Activated CD8-positive, alpha-beta memory T cell treated with anti-CD3 and anti-CD28 coated beads, Interleukin-2, amount 50 U/mL, for 1 hour (primary cell): ENCODE measurements around the gene FKBP3.
"Not testable (repeated sequence)": the region's sequence is repeated elsewhere in the genome, so short reads cannot be mapped to it uniquely, and the experiment has no call there.

Source experiments
- DNase-seq: peaks from one replicate; pipeline ENCODE4 v3.0.0-alpha.2; 2020; ENCODE audit errors: extremely low read depth

The FKBP3 gene

DNA sequence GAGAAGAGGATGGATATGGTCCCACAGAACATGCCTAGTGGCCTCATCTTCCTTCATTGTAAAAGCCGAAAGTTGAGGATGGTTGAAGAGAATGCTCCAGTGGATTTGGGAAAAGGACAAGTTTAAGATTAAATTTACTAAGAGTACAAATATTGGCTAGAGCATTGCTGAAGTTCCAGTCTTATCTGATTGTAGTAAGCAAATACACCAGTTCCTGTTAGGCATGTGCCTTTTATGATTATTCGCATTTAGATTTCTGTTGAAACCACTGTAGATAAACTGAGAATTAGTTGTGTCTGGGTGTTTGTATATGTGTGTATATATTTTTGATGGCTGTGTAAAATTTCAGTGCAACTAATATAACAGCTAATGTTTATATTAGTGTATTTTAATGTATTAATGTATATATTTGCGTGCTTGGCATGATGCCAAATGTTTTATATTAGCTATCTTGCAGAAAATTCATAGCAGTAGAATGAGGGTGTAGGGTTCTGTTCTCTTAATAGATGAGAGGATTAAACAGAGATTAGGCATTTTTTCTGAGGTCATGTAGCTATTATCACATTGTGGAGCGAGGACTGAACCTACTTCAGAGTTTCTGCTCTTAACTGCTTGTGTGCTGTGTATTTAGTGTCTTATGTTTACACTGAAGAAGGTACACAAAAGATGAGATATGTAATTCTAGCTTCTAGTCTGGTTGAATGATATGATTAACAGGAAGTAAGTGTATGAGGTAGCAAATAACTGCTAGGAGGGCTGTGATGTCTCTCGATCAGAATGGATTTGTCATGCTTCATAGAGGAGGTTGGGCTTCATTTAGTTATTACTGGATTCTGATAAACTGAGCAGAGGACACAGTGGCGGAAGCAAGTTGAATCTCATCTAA is 21.1 kb downstream of the FKBP3 start:
- no peak for DNase-seq

DNA sequence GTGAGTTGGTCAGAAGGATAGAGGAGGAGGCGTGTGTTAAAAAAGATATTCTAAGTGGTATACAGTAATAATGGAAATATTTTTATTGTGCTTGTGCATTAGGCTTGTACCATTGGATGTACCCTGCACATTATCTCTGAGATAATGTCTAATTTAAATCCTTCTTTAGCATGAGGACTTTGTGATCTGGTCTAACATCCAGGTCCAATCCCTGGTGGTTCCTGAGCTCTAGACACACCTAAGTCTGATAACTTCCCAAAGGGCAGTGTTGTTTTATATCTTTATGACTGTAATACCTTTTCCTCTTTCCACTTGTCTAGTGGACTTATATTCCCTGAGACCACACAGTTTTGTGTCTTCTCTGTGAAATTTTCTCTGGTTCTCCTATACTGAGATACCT is 29.7 kb downstream of the FKBP3 start:
- DNase-seq, result no peak

DNA sequence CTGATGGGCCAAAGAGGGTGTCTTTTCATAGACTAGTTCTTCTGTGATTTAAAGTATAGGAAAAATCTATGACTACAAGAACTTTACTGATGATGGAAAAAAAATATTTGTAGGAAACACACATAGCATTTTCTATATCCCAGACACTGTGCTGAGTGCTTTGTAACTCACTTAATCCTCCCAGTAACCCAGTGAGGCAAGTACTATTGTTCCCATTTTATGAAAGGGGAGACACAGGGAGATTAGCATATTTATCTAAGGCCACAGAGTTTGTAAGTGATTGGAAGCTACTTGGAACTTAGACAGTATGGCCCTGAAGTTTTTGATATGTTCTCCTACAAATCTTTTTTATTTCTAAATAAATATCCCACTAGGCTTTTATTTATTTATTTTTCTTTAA is 30.5 kb downstream of the FKBP3 start:
- DNase-seq, result no peak

DNA sequence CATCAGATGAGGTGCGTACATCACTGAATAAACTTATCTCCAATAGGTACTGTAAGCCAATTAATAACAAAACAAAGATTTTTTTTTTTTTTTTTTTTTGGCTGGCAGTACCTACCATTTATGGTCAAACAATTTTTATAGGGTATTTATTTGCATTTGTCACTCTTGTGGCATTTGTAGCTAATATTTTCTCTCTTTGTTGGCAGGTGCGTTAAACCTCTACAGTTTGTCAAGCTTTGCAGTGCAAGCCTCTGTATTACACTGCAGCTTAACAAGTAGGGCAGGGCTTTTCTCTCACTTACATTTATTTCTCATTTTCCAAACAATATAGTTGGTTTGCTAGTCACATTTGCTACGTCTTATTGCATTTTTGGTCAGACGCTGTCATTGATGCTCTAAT is 38.1 kb downstream of the FKBP3 start:
- no peak for DNase-seq

DNA sequence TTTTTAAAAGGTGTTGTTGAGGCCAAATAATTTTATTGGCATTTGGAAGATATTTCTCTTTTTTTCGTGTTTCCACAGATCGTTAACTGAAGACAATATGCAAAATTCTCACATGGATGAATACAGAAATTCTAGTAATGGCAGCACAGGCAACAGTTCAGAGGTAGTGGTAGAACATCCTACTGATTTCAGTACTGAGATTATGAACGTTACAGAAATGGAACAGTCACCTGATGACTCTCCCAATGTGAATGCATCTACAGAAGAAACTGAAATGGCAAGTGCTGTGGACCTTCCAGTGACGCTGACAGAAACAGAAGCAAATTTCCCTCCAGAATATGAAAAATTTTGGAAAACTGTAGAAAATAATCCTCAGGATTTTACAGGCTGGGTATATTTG is 39.1 kb downstream of the FKBP3 start:
- no peak for DNase-seq

DNA sequence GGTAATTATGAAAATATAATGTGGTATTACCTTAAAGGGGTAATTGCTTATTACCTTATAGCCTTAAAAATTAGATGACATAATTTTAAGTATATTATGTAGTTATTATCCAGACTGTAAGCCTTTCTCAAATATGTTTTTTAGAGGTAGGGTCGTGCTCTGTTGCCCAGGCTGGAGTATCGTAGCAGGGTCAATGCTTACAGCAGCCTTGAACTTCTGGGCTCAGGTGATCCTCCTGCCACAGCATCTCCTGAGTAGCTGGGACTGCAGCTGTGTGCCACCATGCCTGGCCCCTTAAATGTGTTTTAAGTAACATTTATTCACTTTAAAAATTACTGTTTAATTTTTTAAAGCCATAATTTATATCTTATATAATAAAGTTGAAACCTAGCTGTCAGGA is 40.0 kb downstream of the FKBP3 start:
- no peak for DNase-seq

DNA sequence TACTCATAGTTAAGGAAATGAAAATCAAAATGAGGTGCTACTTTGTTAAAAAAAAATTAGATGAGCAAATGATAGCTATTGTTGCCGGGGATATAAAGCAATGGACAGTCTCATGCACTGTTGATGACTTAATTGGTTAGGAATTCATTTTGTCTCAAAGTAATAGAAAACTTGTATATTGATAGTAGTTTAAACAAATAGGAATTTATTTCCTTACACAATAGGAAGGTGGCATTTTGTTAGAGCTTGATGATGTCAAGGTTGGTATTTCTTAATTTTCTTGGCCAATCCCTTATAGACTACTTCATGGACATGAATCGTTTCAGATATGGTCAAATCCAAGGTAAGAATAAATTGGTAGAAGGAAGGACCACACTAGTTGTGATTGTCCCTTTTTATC is 42.6 kb downstream of the FKBP3 start:
- DNase-seq, result no peak

DNA sequence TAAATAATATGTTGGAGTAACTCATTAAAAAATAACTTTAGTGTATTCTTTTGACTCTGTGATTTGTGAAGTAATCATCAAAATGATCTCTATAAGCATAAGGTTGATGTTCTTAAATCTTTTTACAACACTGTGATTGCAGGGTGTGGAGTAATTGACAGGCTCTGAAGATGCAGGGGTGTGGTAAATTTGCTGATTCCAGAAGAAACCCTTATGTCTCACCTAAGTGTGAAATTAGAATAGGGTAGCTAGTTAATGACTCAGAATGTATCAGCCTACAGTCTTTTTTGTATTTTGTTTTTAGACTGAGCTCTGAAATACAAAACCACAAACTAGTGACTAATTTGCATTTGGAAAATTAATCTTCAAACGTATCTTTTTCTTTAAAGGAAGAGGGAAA is 44.5 kb downstream of the FKBP3 start:
- DNase-seq, result no peak

DNA sequence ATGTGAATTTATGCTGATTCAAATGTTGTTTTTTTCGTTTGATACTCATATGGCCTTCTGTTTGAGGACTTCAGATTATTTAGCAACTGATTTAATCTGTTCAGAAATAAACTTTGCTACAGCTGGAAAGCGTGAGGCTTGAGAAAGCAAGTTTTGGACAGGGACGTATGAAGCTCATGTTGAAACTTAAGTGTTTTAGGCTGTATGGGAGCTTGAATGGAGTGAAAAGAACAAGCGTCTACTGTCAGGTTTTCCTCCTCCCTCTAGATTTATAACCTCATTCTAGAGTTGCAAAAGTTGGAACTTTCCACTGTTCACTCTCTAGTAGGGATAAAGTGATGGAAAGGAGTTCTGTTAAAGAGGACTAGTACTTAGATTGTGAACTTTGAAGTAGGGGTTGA is 49.3 kb downstream of the FKBP3 start:
- no peak for DNase-seq

DNA sequence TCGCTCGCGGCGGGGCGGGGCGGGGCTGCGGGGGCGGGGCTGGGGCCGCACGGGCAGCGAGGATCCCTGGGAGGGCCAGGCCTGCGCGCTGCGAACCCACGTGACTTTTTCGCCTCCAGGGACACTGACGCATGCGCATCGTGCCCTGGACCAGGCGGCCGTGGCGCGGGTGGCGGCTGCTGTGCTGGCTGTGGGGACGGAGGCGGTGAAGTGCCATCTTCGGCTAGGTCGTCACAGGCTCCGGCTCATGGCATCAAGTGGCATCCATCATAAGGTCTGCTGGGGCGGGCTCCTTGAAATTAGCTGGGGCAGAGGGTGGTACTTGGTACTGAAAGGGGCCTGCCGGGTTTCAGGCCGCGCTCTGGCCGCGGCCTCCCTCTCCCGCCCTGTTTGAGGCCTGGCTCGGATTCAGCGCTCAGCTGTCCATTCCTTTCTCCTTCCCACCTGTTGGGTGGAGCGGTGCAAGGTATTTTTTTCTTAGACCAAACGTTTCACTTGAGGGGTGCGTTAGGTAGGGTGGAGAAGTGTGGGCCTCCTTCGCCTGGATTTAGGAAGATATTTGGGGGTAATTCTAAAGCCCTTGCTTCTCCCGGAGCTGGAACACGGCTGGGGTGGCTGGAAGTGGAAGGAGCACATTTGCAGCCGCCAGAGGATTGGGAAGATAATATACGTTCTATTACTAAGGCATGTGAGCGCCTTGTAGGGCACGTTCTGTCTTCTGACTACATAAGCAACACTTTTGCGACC is 50.1 kb downstream of the FKBP3 start, which contains the start of gene PRPF39:
Gene PRPF39 (plus strand): TSS at position 141 of the 747 bp plus-strand sequence. CDS start 11,124 bp downstream, outside the sequence.
- peak; percentile 82 for DNase-seq

DNA sequence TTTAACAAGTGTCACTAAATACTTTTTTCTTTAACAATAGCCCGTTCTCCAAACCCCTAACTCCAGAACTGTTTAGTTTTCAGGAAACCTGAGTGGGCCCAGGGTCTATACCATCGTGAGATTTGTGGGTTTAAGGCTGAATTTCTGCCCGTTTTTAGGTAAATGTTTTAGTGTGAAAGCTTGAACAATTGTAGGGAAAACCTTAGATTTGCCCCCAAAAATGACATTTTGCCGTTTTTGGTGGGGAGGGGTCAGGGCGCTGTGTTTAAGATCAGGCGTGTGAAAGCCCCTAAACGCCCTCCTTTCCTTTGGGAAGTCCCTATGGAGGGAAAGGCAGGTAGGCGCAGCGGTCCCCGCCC is 50.7 kb downstream of the FKBP3 start:
- no peak for DNase-seq

DNA sequence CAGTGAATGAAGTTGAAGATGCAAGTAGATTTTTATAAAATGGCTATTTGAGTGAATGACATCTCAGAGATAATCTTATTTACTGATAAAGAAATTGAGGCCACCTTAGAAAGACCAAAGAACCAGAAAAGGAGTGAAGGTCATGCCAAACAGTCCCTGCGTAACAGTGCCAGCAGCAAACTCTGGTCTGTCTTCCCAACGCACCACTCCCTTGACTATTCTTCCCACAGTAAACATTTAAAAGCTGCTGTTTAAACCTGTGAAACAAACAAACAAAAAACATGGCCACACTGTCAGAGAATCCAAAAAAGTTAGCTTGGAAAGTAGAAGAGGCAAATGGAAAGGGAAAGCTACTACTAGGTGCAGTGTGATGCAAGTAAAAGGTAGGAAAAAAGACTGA is 51.9 kb downstream of the FKBP3 start:
- no peak for DNase-seq

DNA sequence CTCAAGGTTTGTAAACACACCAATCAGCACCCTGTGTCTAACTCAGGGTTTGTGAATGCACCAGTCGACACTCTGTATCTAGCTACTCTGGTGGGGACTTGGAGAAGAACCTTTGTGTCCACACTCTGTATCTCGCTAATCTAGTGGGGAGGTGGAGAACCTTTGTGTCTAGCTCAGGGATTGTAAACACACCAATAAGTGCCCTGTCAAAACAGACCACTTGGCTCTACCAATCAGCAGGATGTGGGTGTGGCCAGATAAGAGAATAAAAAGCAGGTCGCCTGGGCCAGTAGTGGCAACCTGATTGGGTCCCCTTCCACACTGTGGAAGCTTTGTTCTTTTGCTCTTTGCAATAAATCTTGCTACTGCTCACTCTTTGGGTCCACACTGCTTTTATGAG is 53.2 kb downstream of the FKBP3 start:
- DNase-seq, result not testable (repeated sequence)

DNA sequence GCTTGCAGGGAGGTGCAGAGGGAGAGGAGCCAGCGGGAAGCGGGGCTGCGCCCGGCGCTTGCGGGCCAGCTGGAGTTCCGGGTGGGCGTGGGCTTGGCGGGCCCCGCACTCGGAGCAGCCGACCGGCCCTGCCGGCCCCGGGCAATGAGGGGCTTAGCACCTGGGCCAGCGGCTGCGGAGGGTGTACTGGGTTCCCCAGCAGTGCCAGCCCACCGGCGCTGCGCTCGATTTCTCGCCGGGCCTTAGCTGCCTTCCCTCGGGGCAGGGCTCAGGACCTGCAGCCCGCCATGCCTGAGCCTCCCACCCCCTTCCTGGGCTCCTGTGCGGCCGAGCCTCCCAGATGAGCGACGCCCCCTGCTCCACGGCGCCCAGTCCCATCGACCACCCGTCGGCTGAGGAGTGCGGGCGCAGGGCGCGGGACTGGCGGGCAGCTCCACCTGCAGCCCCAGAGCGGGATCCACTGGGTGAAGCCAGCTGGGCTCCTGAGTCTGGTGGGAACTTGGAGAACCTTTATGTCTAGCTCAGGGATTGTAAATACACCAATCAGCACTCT is 53.8 kb downstream of the FKBP3 start:
- DNase-seq, result not testable (repeated sequence)

DNA sequence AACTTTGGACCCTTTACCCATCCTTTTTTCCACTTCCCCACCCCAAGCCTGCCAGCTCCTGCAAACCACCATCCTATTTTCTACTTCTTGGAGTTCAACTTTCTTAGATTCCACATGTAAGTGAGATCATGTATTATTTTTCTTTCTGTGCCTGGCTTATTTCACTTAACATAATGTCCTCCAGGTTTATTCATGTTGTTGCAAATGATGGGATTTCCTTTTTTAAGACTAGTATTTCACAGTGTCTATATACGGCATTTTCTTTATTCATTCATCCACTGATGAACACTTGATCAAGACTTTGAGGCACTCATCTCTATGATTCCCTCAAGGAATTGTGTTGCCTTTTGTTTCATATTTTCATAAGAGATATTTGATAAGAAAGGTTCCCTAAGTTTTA is 56.0 kb downstream of the FKBP3 start:
- no peak for DNase-seq

DNA sequence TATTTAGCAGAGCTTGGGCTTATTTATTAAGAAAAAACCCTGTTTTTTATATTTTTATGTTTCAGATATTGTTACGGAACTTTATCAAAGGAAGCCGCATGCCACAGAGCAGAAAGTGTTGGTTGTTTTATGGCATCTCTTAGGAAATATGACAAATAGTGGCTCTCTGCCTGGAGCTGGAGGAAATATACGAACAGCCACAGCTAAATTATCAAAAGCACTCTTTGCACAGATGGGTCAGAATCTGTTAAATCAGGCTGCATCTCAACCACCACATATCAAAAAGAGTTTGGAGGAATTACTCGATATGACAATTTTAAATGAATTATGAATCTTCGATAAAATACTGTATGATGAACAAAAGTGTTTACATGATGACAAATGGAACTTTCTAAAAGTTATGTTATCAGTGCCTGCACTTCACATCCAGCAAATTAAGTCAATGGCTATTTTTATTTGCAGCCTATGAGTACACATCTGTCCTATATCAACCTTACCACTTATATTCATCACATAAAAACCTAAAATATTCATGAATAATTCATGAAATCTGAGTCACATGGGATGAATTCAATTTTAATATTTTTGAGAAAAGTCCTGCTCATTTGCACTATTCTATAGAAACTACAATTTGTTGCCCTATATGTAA is 60.9 kb downstream of the FKBP3 start:
- DNase-seq, result no peak

DNA sequence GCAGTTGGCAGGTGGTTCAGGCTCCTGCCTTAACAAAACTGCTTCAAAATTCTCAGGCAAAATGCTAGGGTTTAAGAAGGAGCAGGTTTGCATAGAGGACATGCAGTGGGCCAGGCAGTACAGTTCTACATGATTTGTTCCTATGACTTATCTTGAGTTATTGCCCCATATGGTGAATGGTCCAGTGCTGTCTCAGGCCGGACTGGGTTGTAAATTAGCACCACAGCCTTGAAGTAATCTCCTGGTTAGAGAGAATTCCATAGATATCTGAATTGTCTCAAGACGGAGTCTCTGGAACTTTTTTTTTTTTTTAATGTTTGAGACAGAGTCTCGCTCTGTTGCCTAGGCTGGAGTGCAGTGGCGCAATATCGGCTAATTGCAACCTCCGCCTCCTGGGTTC is 62.2 kb downstream of the FKBP3 start:
- no peak for DNase-seq

DNA sequence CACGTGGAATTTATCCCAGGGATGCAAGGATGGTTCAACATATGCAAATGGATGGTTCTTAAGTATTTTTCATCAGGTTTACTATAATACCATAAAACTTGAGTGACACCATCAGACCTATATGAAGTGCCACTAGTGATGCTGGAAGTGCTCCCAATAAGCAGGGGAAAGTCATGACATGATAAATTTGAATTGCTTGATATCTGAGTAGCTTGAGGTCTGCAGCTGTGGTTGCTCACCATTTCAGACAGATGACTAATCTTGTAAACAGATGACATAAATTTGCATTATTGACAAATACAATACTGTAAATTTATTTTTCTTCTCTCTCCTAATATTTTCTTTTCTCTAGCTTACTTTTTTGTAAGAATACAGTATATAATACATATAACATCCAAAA is 64.1 kb downstream of the FKBP3 start:
- no peak for DNase-seq

DNA sequence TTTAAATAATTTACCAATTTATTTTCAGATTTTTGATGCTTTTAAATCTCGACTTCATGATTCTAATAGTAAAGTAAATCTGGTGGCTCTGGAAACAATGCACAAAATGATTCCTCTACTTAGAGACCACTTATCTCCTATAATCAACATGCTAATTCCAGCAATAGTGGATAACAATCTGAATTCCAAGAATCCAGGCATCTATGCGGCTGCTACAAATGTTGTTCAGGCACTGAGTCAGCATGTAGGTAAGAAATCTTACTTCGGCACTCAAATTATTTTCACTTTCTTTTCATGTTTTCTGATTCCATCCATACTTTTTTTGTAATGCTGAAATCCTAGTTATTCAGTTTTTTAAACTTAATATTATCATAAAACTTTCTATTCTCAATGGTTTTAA is 65.9 kb downstream of the FKBP3 start:
- no peak for DNase-seq

DNA sequence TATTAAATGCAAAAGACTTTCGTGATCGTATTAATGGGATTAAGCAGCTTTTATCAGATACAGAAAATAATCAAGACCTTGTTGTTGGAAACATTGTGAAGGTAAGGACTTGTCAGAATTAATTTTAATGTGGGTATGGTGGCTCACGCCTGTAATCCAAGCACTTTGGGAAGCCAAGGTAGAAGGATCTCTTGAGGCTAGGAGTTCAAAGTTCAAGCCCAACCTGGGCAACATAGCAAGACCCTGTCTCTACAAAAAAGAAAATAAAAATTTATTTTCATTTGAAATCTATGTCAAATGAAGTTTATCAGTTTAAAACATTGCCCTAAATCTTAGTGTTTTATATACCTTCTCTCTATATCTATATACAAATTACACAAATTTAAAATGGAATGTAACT is 67.6 kb downstream of the FKBP3 start:
- no peak for DNase-seq

DNA sequence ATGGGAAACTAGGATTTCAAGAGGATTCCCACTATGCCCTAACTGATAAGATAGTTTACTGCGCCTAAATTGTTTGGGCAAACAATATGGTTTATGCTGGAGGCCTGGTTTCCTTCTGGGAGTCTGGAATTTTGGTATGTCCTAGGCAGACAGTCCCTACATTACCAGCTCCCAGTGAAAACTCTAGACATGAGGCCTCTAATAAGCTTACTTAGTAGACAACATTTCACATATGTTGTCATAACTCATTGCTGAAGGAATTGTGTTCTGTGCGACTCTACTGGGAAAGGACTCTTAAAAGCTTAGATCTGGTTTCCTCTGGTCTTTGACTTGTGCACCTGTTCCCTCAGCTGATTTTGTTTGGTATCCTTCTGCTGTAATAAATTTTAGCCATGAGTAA is 68.3 kb downstream of the FKBP3 start:
- no peak for DNase-seq
